Lower leg skin (tissue), 4 donors: Measurements from ENCODE around the gene KRT23. TPM values are rescaled to one million over a fixed set of nuclear protein-coding genes. Genes with fewer than 3 reads are reported as not detected.

Experiments used
- DNase-seq, 2 donors: peaks; one replicate each; pipeline ENCODE4 v3.0.0-alpha.2; 2019; ENCODE audit warnings: low spot score in 2 of 2
- H3K4me3 ChIP-seq: fragments of 200-600 bp; sonication (generic); 2 replicates; pipeline ENCODE4 v1.5.1; 2017; ENCODE audit warnings: mild to moderate bottlenecking, low read depth; ENCODE audit not compliant: poor library complexity, severe bottlenecking
- CTCF ChIP-seq, 3 donors: fragments of 450-650 bp; IDR thresholded peaks; one replicate each; pipeline ENCODE4 v1.5.1; 2016; ENCODE audit warnings: antibody characterized with exemption in 3 of 3, mild to moderate bottlenecking in 3 of 3, moderate library complexity in 2 of 3
- POLR2A ChIP-seq, 2 donors: fragments of 450-650 bp; IDR thresholded peaks; one replicate each; pipeline ENCODE4 v1.6.1; 2016 to 2017; ENCODE audit warnings: antibody characterized with exemption in 2 of 2, mild to moderate bottlenecking in 1 of 2, moderate library complexity in 1 of 2
- WGBS, 2 donors: methylation state at CpG; one replicate each; pipeline ENCODE4 v1.1.5; 2018; 5-methylcytosine and 5-hydroxymethylcytosine counted together
- intact Hi-C: fragments of 100-400 bp; cut with DNase I; formaldehyde crosslinking; loops from one replicate; pipeline ENCODE4 v1.15.0; 2023; ENCODE audit warnings: low total_unique reads
- total RNA-seq, 4 donors: library from RNA; depleted of rRNA; stranded (reverse); fragments of >200 nt; gene quantifications; one replicate each; pipeline ENCODE4 v1.1.0, GENCODE V29; 2016

The KRT23 gene
- total RNA-seq, 4 donors from 2014 or later = 302 to 577 (median 454) TPM

DNA sequence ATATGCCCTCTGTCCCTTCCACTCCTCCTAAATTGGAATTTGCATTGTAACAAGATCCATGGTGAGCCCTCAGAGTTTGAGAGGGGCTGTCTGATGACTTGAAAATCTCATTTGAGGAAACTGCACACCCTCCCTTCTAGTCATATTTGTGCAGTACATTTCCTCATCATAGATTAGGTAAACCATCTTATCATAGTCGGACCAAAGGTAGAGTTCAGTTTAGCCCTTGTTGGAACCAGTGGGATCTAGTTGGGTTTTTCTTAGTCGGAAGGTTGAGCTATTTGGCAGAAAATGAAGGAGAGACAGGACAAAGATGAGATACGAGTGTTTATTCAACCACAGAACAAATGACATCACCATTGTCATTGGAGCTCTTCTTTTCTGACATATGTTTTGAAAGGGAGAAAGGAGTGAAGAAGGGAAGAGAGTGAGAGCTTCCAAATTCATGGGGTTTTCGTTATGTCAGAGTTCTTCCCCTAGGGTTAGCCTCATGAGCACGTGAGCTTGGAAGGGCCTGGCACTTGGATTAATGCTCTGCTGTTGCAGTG lies 36.6 kb downstream of the KRT23 start:
- no peak overlapping the region for H3K4me3 ChIP-seq
- TF ChIP-seq POLR2A (IDR thresholded peaks at IDR 0.05) = no peak
- intact Hi-C loops = loop anchor here (10.0 kb wide), 2 partner anchors 96 to 424 kb away; no protein-coding TSS in a partner anchor
- WGBS, 2 donors = 68 to 75% methylated on average over 5 of the region's 5 CpGs
- DNase-seq = no peak

GRCh38 chr17:40896916-40897455 lies 40.5 kb downstream of the KRT23 start:
- no peak overlapping the region for H3K4me3 ChIP-seq
- no peak for DNase-seq
- WGBS, 2 donors = 79% methylated on average over 4 of the region's 4 CpGs
- intact Hi-C loops = no loop called here
- no peak for TF ChIP-seq POLR2A (IDR thresholded peaks at IDR 0.05)
- no peak for TF ChIP-seq CTCF (IDR thresholded peaks at IDR 0.05)

DNA sequence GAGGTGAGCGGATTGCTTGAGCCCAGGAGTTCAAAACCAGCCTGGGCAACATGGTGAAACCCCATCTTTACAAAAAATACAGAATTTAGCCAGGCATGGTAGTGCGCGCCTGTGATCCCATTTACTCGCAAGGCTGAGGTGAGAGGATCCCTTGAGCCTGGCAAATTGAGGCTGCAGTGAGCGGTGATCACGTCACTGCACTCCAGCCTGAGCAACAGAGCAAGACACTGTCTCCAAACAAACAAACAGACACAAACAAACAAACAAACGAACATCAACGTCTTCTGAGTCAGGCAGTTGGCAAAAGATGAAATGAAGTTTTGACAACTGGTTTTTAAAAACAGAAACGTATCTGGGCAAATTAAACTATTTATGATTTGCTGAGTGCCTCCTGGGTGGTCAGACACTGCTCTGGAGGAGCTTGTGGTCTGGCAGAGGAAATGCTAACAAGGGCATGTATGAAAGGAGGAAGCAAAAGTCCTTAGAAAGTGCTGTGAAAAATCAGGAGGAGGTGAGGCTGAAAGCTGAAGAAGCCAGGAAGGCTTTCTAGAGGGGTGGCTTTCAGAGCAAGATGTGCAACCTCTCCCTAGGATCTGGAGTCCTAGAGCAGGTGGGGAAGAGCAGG lies 42.2 kb downstream of the KRT23 start:
- H3K4me3 ChIP-seq = no peak overlapping the region
- TF ChIP-seq CTCF (IDR thresholded peaks at IDR 0.05) (no peak), POLR2A (IDR thresholded peaks at IDR 0.05) (no peak)
- WGBS, 2 donors = 61 to 65% methylated on average over 9 of the region's 9 CpGs
- intact Hi-C loops = no loop called here
- DNase-seq = no peak

- WGBS, 2 donors = 84 to 87% methylated on average over 2 of the region's 2 CpGs
- no peak for DNase-seq
- intact Hi-C loops = no loop called here
- no peak overlapping the region for H3K4me3 ChIP-seq
- TF ChIP-seq CTCF (IDR thresholded peaks at IDR 0.05) (no peak), POLR2A (IDR thresholded peaks at IDR 0.05) (no peak)
Measured at GRCh38 chr17:40888196-40888720, 49.2 kb downstream of the KRT23 start.

DNA sequence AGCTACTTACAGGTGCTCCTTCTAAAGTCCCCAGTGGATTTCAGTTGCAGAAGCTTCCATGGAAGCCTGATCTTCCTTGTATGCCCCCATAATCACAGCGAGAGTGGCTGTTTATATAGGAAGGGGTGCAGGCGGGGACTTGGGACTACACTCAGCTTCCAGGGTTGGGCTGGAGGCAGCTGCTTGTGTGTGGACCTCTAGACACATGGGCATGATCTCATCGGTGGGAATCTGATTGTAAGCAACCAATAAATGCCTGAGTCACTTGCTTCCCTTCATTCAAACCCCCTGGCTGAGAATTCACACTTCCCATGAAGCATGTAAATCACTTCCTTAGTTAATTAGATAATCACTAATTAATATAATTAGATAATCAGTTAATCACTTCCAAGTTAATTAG lies 51.4 kb downstream of the KRT23 start:
- DNase-seq = no peak
- TF ChIP-seq CTCF (IDR thresholded peaks at IDR 0.05) (no peak), POLR2A (IDR thresholded peaks at IDR 0.05) (no peak)
- H3K4me3 ChIP-seq = no peak overlapping the region
- intact Hi-C loops = no loop called here
- WGBS, 2 donors = 79 to 80% methylated on average over 3 of the region's 3 CpGs

- intact Hi-C loops = no loop called here
- WGBS, 2 donors = 87 to 92% methylated on average over 23 of the region's 23 CpGs
- no peak for DNase-seq
- H3K4me3 ChIP-seq = no peak within 1 kb of the TSS
- TF ChIP-seq POLR2A (IDR thresholded peaks at IDR 0.05) = no peak
- TF ChIP-seq CTCF (IDR thresholded peaks at IDR 0.05) = no peak
Measured at GRCh38 chr17:40884708-40885512, 52.5 kb downstream of the KRT23 start, which contains the start of gene KRT20. Gene KRT20 (minus strand): TSS chr17:40885242. CDS start chr17:40885185, 57 bp downstream.
